ENCODE measurements around the gene KRTAP10-4.
"Not testable (repeated sequence)": the region's sequence is repeated elsewhere in the genome, so short reads cannot be mapped to it uniquely, and the experiment has no call there.

Gene KRTAP10-4

GRCh38 chr21:44558695-44559094, 14.8 kb upstream of the KRTAP10-4 start, which contains the start of gene KRTAP10-3:
Gene KRTAP10-3, minus strand, starts transcription at chr21:44558795. Its CDS starts 80 bp downstream, at chr21:44558715.
- no peak for DNase-seq

- DNase-seq: no peak
These were observed 9.4 kb upstream of the KRTAP10-4 start for GRCh38 chr21:44564099-44564498.

GRCh38 chr21:44564886-44565598, 8.5 kb upstream of the KRTAP10-4 start:
- no peak for DNase-seq

GRCh38 chr21:44566403-44566802, 7.1 kb upstream of the KRTAP10-4 start:
- no peak for DNase-seq

GRCh38 chr21:44567481-44568171, 5.9 kb upstream of the KRTAP10-4 start:
- no peak for DNase-seq

- DNase-seq: no peak
These were observed 5.3 kb upstream of the KRTAP10-4 start for GRCh38 chr21:44568261-44568660.

GRCh38 chr21:44568667-44569556, 4.6 kb upstream of the KRTAP10-4 start:
- no peak for DNase-seq

GRCh38 chr21:44569861-44570517, 3.5 kb upstream of the KRTAP10-4 start:
- no peak for DNase-seq

GRCh38 chr21:44571296-44571695, 2.2 kb upstream of the KRTAP10-4 start:
- DNase-seq: no peak

GRCh38 chr21:44571844-44572782, 1.4 kb upstream of the KRTAP10-4 start:
- no peak for DNase-seq

GRCh38 chr21:44572959-44573583, 458 bp upstream of the KRTAP10-4 start:
- DNase-seq: no peak

GRCh38 chr21:44574457-44575306, 1.2 kb downstream of the KRTAP10-4 start:
- DNase-seq: no peak

- no peak for DNase-seq
These were observed 1.9 kb downstream of the KRTAP10-4 start for GRCh38 chr21:44575307-44576024.

GRCh38 chr21:44576025-44576420, 2.5 kb downstream of the KRTAP10-4 start:
- DNase-seq: no peak

- DNase-seq: no peak
These were observed 5.0 kb downstream of the KRTAP10-4 start for GRCh38 chr21:44578371-44579055.

GRCh38 chr21:44579056-44579832, 5.7 kb downstream of the KRTAP10-4 start:
- DNase-seq: no peak

- no peak for DNase-seq
These were observed 6.3 kb downstream of the KRTAP10-4 start for GRCh38 chr21:44579833-44580144.

- not testable (repeated sequence) for DNase-seq
These were observed 6.8 kb downstream of the KRTAP10-4 start, which contains the start of gene KRTAP10-5 for GRCh38 chr21:44580231-44580821. Gene KRTAP10-5, minus strand, starts transcription at chr21:44580604. Its CDS starts 26 bp downstream, at chr21:44580578.
